ENCODE data around the gene SFRP5.

DNA sequence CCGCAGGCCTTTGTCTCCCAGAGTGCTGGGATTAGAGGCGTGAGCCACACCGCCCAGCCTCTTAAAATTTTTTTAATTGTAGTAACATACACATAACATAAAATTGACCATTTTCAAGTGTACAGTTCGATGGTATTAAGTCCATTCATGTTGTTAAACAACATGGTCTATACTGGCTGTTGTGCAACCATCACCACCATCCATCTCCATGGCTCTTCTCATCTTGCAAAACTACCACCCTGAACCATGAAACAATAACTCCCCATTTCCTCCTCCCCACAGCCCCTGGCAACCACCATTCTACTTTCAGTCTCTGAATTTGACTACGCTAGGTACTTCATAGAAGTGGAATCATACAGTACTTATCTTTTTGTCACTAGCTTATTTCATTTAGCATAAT, 42.8 kb downstream of the SFRP5 start:
- TF ChIP-seq, protein P1, sequence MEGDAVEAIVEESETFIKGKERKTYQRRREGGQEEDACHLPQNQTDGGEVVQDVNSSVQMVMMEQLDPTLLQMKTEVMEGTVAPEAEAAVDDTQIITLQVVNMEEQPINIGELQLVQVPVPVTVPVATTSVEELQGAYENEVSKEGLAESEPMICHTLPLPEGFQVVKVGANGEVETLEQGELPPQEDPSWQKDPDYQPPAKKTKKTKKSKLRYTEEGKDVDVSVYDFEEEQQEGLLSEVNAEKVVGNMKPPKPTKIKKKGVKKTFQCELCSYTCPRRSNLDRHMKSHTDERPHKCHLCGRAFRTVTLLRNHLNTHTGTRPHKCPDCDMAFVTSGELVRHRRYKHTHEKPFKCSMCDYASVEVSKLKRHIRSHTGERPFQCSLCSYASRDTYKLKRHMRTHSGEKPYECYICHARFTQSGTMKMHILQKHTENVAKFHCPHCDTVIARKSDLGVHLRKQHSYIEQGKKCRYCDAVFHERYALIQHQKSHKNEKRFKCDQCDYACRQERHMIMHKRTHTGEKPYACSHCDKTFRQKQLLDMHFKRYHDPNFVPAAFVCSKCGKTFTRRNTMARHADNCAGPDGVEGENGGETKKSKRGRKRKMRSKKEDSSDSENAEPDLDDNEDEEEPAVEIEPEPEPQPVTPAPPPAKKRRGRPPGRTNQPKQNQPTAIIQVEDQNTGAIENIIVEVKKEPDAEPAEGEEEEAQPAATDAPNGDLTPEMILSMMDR (IDR thresholded peaks at IDR 0.05): no peak
- no peak for TF ChIP-seq POLR2A (IDR thresholded peaks at IDR 0.05)

All from body of pancreas (tissue), 4 donors.